ENCODE results near the gene TM7SF3. TPM values are rescaled to one million over a fixed set of nuclear protein-coding genes. Genes with fewer than 3 reads are reported as not detected.

Gene TM7SF3
- total RNA-seq, 4 donors from 2014 or later: 40.1 to 87.5 (median 64.4) TPM

DNA sequence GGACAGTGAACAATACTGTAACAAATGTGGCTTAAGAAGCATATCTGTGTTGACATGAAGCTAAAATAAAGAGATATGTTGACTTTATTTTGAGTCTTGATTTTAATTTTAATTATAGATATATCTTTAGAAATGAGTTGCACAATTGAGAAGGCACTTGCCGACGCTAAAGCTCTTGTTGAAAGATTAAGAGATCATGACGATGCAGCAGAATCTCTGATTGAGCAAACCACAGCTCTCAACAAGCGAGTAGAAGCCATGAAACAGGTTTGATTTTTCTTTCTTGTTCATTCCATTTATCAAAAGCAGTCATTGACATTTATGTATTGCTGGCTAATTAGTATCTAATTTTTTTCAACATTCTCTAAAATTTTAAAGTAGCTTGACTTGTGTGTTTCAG lies 60.2 kb downstream of the TM7SF3 start:
- Histone ChIP-seq H3K4me3 (no peak overlapping the region), H3K27me3 (no peaks in the 10 kb centered on the region), H3K9me3 (no peaks in the 10 kb centered on the region), H3K4me1 (peaks cover 0 to 11% (median 0%) of the 10 kb centered on the region in 3 donors), H3K36me3 (peaks cover 4 to 28% of the 10 kb centered on the region in 2 donors), H3K27ac (no peak overlapping the region)
- WGBS, 2 donors (ENCODE audit: low coverage in 1 of 2): 84 to 89% methylated on average over 4 of the region's 4 CpGs
- TF ChIP-seq EP300 (IDR thresholded peaks at IDR 0.05): no peak
- TF ChIP-seq CTCF (IDR thresholded peaks at IDR 0.05): no peak
- TF ChIP-seq POLR2A (IDR thresholded peaks at IDR 0.05): no peak
- ATAC-seq: no peak

DNA sequence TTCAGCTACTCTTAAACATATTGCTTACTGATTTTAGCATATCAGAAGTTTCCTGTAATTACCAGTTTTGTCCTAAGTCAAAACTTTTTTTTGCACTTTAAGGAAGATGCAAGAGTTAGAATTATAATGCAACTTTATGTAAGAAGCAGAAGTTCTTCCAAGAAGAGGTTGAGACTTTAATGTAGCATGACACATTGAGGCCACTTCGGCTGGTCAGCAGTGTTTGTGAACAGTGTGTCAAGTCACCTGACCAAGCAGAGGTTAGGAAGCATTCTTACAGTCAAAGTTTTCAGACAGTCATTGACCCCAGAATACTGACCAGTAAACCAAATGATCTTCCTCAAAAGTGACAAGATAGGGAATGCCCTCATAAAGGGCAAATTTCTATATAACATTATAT lies 60.7 kb downstream of the TM7SF3 start:
- no peak overlapping the region for H3K4me3 ChIP-seq
- no peaks in the 10 kb centered on the region for H3K27me3 ChIP-seq
- peaks cover 0 to 5% (median 0%) of the 10 kb centered on the region in 3 donors for H3K9me3 ChIP-seq
- ATAC-seq: peak; percentile 62
- WGBS, 2 donors (ENCODE audit: low coverage in 1 of 2): 73 to 80% methylated on average over 1 of the region's 1 CpG
- H3K36me3 ChIP-seq: peaks cover 4 to 29% of the 10 kb centered on the region in 2 donors
- H3K4me1 ChIP-seq: peaks cover 0 to 11% (median 0%) of the 10 kb centered on the region in 3 donors
- TF ChIP-seq POLR2AphosphoS5 (IDR thresholded peaks at IDR 0.05): no peak
- no peak for TF ChIP-seq EP300 (IDR thresholded peaks at IDR 0.05)
- no peak for TF ChIP-seq CTCF (IDR thresholded peaks at IDR 0.05)
- no peak for TF ChIP-seq POLR2A (IDR thresholded peaks at IDR 0.05)
- H3K27ac ChIP-seq: no peak overlapping the region

DNA sequence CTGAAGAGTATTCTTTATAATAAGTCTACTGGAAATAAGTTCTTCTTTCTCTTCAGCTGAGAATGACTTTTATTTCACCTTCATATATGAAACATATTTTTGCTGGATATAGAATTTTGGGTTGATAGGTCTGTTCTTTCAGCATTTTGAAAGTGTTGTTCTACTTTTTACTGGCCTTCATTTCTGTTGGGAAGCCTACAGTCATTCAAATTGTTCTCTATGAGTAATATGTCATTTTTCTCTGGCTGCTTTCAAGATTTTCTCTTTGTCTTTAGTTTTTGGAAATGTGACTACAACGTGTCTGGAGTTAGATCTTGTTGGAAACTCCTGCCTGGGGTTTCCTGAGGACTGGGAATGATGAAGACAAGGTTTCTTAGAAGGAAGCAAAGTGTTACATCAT lies 65.9 kb downstream of the TM7SF3 start:
- H3K27ac ChIP-seq: no peak overlapping the region
- H3K27me3 ChIP-seq: no peaks in the 10 kb centered on the region
- peaks cover 0 to 8% of the 10 kb centered on the region in 2 donors for H3K36me3 ChIP-seq
- no peak overlapping the region for H3K4me3 ChIP-seq
- H3K4me1 ChIP-seq: peaks cover 0 to 1% (median 0%) of the 10 kb centered on the region in 3 donors
- TF ChIP-seq POLR2AphosphoS5 (IDR thresholded peaks at IDR 0.05) (no peak), EP300 (IDR thresholded peaks at IDR 0.05) (no peak), CTCF (IDR thresholded peaks at IDR 0.05) (no peak), POLR2A (IDR thresholded peaks at IDR 0.05) (no peak)
- no peak for ATAC-seq
- 100% methylated on average over 1 of the region's 1 CpG for WGBS, 2 donors (ENCODE audit: low coverage in 1 of 2)
- H3K9me3 ChIP-seq: peaks cover 0 to 9% (median 0%) of the 10 kb centered on the region in 3 donors

DNA sequence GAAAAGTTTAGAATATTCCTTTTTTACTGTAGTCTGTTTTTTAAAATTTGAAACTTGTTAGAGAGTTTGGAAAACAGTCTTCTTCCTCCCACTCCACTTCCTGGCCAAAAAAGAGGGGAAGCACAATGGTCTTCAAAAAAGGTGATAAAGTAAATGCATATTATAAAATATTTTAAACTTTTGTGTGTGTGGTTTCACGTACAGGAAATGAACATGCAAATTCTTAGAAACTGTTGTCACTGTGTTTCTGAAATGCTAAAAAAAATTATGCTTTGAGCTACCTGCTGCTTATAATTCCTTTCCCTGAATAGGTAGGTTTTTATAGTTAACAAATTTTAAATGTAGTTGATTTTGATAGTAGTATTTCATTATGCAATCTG lies 73.0 kb downstream of the TM7SF3 start:
- TF ChIP-seq CTCF (IDR thresholded peaks at IDR 0.05) (no peak), POLR2AphosphoS5 (IDR thresholded peaks at IDR 0.05) (no peak), POLR2A (IDR thresholded peaks at IDR 0.05) (no peak), EP300 (IDR thresholded peaks at IDR 0.05) (no peak)
- no peak for ATAC-seq
- H3K27me3 ChIP-seq: no peaks in the 10 kb centered on the region
- no peak overlapping the region for H3K27ac ChIP-seq
- H3K9me3 ChIP-seq: no peaks in the 10 kb centered on the region
- H3K36me3 ChIP-seq: no peaks in the 10 kb centered on the region
- WGBS, 2 donors (ENCODE audit: low coverage in 1 of 2): 39 to 50% methylated on average over 1 of the region's 1 CpG
- H3K4me3 ChIP-seq: no peak overlapping the region
- peaks cover 6 to 41% (median 9%) of the 10 kb centered on the region in 3 donors for H3K4me1 ChIP-seq

- Histone ChIP-seq H3K27me3 (no peaks in the 10 kb centered on the region), H3K27ac (no peak overlapping the region), H3K4me1 (peaks cover 6 to 47% (median 13%) of the 10 kb centered on the region in 3 donors), H3K4me3 (no peak overlapping the region), H3K9me3 (no peaks in the 10 kb centered on the region), H3K36me3 (no peaks in the 10 kb centered on the region)
- ATAC-seq: no peak
- TF ChIP-seq POLR2A (IDR thresholded peaks at IDR 0.05): no peak
- no peak for TF ChIP-seq EP300 (IDR thresholded peaks at IDR 0.05)
- TF ChIP-seq POLR2AphosphoS5 (IDR thresholded peaks at IDR 0.05): no peak
- 71 to 88% methylated on average over 2 of the region's 3 CpGs for WGBS, 2 donors (ENCODE audit: low coverage in 1 of 2)
Observed at GRCh38 chr12:26940516-26941214, 73.5 kb downstream of the TM7SF3 start.
